Endodermal cell (in vitro differentiated cells): ENCODE results near the gene TSPAN9. TPM values are rescaled to one million over a fixed set of nuclear protein-coding genes. Genes with fewer than 3 reads are reported as not detected.
A peak's percentile ranks its signal among the peaks of the same experiment; 100 is the strongest.

Source experiments
- DNase-seq: peaks from one replicate; pipeline ENCODE4 v3.0.0-alpha.2; 2017
- H3K27ac ChIP-seq: 2 replicates; pipeline ENCODE4 v1.5.1; 2013; ENCODE audit warnings: mild to moderate bottlenecking, low read depth, low read length, moderate library complexity
- H3K27me3 ChIP-seq: 2 replicates; pipeline ENCODE4 v1.6.1; 2013; ENCODE audit warnings: mild to moderate bottlenecking, low read length, moderate library complexity; ENCODE audit not compliant: insufficient read depth, control insufficient read depth, poor library complexity, severe bottlenecking
- H3K36me3 ChIP-seq: 2 replicates; pipeline ENCODE4 v1.7.0; 2013; ENCODE audit warnings: mild to moderate bottlenecking, low read length, moderate library complexity; ENCODE audit not compliant: control insufficient read depth, insufficient read depth
- H3K4me1 ChIP-seq: one replicate; pipeline ENCODE4 v1.7.0; 2013; ENCODE audit warnings: low read length; ENCODE audit not compliant: control insufficient read depth, insufficient read depth
- H3K4me3 ChIP-seq: 2 replicates; pipeline ENCODE4 v1.5.1; 2013; ENCODE audit warnings: mild to moderate bottlenecking, low read length, moderate library complexity
- H3K9ac ChIP-seq: 2 replicates; pipeline ENCODE4 v1.6.1; 2013; ENCODE audit warnings: mild to moderate bottlenecking, low read length, moderate library complexity; ENCODE audit not compliant: poor library complexity, severe bottlenecking; ENCODE audit errors: extremely low read depth
- H3K9me3 ChIP-seq: 2 replicates; pipeline ENCODE4 v1.6.1; 2013; ENCODE audit warnings: mild to moderate bottlenecking, low read length, moderate library complexity; ENCODE audit not compliant: control insufficient read depth
- H3K27ac Mint-ChIP-seq: 2 replicates; pipeline ENCODE4 v1.8.0; 2020; ENCODE audit warnings: mixed read lengths
- H3K27me3 Mint-ChIP-seq: 2 replicates; pipeline ENCODE4 v1.8.0; 2021; ENCODE audit warnings: mild to moderate bottlenecking, mixed read lengths; ENCODE audit not compliant: insufficient read depth
- H3K36me3 Mint-ChIP-seq: 2 replicates; pipeline ENCODE4 v1.8.0; 2020; ENCODE audit warnings: low read depth, mixed read lengths
- H3K4me1 Mint-ChIP-seq: 2 replicates; pipeline ENCODE4 v1.8.0; 2020; ENCODE audit warnings: mixed read lengths
- H3K4me3 Mint-ChIP-seq: 2 replicates; pipeline ENCODE4 v1.8.0; 2020; ENCODE audit warnings: mild to moderate bottlenecking, moderate library complexity, mixed read lengths
- H3K9me3 Mint-ChIP-seq: 2 replicates; pipeline ENCODE4 v1.8.0; 2020; ENCODE audit warnings: mild to moderate bottlenecking, mixed read lengths
- CTCF ChIP-seq: fragments of 200-600 bp; sonication (generic); conservative IDR thresholded peaks from 2 replicates; pipeline ENCODE4 v1.5.0; 2021; ENCODE audit warnings: antibody characterized with exemption, mild to moderate bottlenecking
- WGBS, 2 experiments: methylation state at CpG; one replicate each; pipeline versions ENCODE4 v1.1.5 to v1.1.7; 2013; ENCODE audit warnings: missing lambda C conversion rate in 2 of 2, mixed read lengths in 1 of 2; ENCODE audit not compliant: insufficient coverage in 1 of 2, insufficient read length in 1 of 2; 5-methylcytosine and 5-hydroxymethylcytosine counted together
- total RNA-seq, 2 donors: library from RNA; stranded (reverse); fragmentation: NEBNext Ultra II Directional in 1 of 2; extraction: Animal tissue kit (Norgen Biotek cat#: 25700) in 1 of 2; gene quantifications; 2 replicates in 1 of 2; 3 replicates in 1 of 2; pipeline ENCODE4 v1.2.1, GENCODE V29; 2021

The TSPAN9 gene
- total RNA-seq, 2 donors from 2014 or later, result 31.9 to 80.8 TPM

DNA sequence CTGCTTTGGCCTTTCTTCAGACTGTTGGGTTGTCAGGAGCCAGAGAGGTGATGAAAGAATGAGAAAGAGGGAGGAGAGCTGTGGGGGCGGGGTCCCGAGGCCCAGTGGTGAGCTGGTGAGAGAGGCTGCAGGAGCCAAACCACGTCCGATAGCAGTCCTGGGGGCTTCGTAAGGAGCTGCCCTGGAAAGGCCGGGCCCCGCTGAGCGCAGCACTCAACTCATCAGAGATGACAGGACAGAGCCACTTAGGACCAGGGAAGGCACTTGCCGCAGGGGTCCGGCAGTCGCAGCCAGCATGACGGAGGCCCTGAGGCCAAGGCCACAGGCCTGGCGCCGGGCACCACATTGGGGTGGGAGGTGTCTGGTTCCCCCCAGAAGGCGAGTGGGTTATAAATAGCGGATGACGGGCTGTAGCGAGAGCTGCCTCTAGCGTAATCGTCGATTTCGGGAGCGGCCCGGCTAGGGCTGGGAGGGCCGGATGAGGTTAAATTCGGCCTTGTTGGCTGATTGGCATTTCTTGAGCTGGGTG, 179.0 kb downstream of the TSPAN9 start:
- Mint-ChIP-seq H3K4me3 (no peak overlapping the region), H3K27me3 (peaks cover 7% of the 10 kb centered on the region), H3K4me1 (peaks cover 56% of the 10 kb centered on the region), H3K9me3 (no peaks in the 10 kb centered on the region), H3K36me3 (no peaks in the 10 kb centered on the region), H3K27ac (no peak overlapping the region)
- Histone ChIP-seq H3K36me3 (no peaks in the 10 kb centered on the region), H3K4me1 (peaks cover 15% of the 10 kb centered on the region), H3K4me3 (no peak overlapping the region), H3K9me3 (no peaks in the 10 kb centered on the region), H3K9ac (no peak overlapping the region), H3K27me3 (no peaks in the 10 kb centered on the region), H3K27ac (no peak overlapping the region)
- no peak for DNase-seq
- WGBS, 2 experiments, result 95 to 99% methylated on average over 24 to 26 of the region's 26 CpGs
- TF ChIP-seq CTCF, result no peak

DNA sequence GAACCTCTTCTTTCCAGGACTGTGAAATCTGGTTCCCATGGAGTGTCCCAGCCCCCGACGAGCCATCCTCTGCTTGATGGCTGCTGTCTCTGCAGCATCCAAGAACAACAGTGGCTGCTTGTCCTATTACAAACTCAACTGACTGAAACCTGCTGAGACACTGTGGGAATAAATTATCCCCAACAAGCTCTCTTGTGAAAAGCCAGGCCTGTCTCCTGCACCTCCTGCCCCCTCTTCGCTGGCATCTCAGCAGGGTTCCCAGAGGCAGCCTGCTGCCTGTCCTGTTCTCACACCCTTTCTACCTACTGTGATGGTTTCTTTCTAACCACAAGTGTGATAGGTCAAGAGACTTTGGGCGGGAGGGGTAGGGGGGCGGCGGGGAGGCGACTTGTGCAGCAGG, 180.2 kb downstream of the TSPAN9 start:
- H3K36me3 Mint-ChIP-seq, result no peaks in the 10 kb centered on the region
- peaks cover 12% of the 10 kb centered on the region for H3K4me1 ChIP-seq
- H3K27me3 Mint-ChIP-seq, result peaks cover 3% of the 10 kb centered on the region

GRCh38 chr12:3259973-3260372, 182.8 kb downstream of the TSPAN9 start:
- no peak for TF ChIP-seq CTCF
- H3K9me3 Mint-ChIP-seq, result no peaks in the 10 kb centered on the region
- peaks cover 33% of the 10 kb centered on the region for H3K4me1 Mint-ChIP-seq
- no peaks in the 10 kb centered on the region for H3K27me3 ChIP-seq
- H3K9ac ChIP-seq, result no peak overlapping the region
- no peak for DNase-seq
- 90 to 95% methylated on average over 8 of the region's 8 CpGs for WGBS, 2 experiments
- H3K36me3 ChIP-seq, result no peaks in the 10 kb centered on the region
- peaks cover 1% of the 10 kb centered on the region for H3K27me3 Mint-ChIP-seq
- H3K36me3 Mint-ChIP-seq, result no peaks in the 10 kb centered on the region
- no peak overlapping the region for H3K27ac ChIP-seq
- H3K27ac Mint-ChIP-seq, result no peak overlapping the region
- no peaks in the 10 kb centered on the region for H3K4me1 ChIP-seq
- H3K4me3 ChIP-seq, result no peak overlapping the region
- H3K4me3 Mint-ChIP-seq, result no peak overlapping the region
- no peaks in the 10 kb centered on the region for H3K9me3 ChIP-seq

More for the DNA sequence above, 180.2 kb downstream of the TSPAN9 start:
- no peaks in the 10 kb centered on the region for H3K9me3 ChIP-seq
- DNase-seq, result peak; percentile 77
- no peak overlapping the region for H3K9ac ChIP-seq
- no peak for TF ChIP-seq CTCF
- Mint-ChIP-seq H3K9me3 (no peaks in the 10 kb centered on the region), H3K27ac (no peak overlapping the region), H3K4me1 (peaks cover 52% of the 10 kb centered on the region), H3K4me3 (no peak overlapping the region)
- H3K4me3 ChIP-seq, result no peak overlapping the region
- H3K27ac ChIP-seq, result no peak overlapping the region
- H3K27me3 ChIP-seq, result no peaks in the 10 kb centered on the region
- no peaks in the 10 kb centered on the region for H3K36me3 ChIP-seq
- 47% methylated on average over 4 of the region's 7 CpGs; no CpG with 5 or more reads in 1 of the 2 experiments for WGBS, 2 experiments
